Astrocyte (in vitro differentiated cells and primary cell): Measurements from ENCODE around the gene C22orf39. TPM values are rescaled to one million over a fixed set of nuclear protein-coding genes. Genes with fewer than 3 reads are reported as not detected.

ENCODE experiments used
- DNase-seq: peaks from one replicate; pipeline ENCODE4 v3.0.0-alpha.2; 2010; ENCODE audit warnings: low read depth
- FAIRE-seq: peaks from 2 replicates; lab custom pipeline; 2011; peaks lifted over from hg19 to GRCh38; lab: Jason Lieb, UNC
- H2AFZ ChIP-seq: 2 replicates; pipeline ENCODE4 v1.6.0; 2012; ENCODE audit warnings: low read depth, low read length, inconsistent platforms
- H3K27ac ChIP-seq: 2 replicates; pipeline ENCODE4 v1.5.1; 2011; ENCODE audit warnings: low read depth, low read length, inconsistent platforms
- H3K27me3 ChIP-seq: 2 replicates; pipeline ENCODE4 v1.6.0; 2011; ENCODE audit warnings: low read length, inconsistent platforms; ENCODE audit not compliant: insufficient read depth
- H3K36me3 ChIP-seq: 2 replicates; pipeline ENCODE4 v1.5.1; 2011; ENCODE audit warnings: low read length, inconsistent platforms; ENCODE audit not compliant: insufficient read depth
- H3K4me1 ChIP-seq: 2 replicates; pipeline ENCODE4 v1.5.1; 2011; ENCODE audit warnings: low read length, inconsistent platforms; ENCODE audit not compliant: insufficient read depth
- H3K4me2 ChIP-seq: 2 replicates; pipeline ENCODE4 v1.6.0; 2012; ENCODE audit warnings: low read length, inconsistent platforms
- H3K4me3 ChIP-seq: 2 replicates; pipeline ENCODE4 v1.5.1; 2011; ENCODE audit warnings: low read depth, mild to moderate bottlenecking, low read length, inconsistent platforms; ENCODE audit not compliant: insufficient read depth
- H3K79me2 ChIP-seq: 2 replicates; pipeline ENCODE4 v1.6.0; 2012; ENCODE audit warnings: mild to moderate bottlenecking, low read length, inconsistent platforms; ENCODE audit not compliant: insufficient read depth
- H3K9ac ChIP-seq: 2 replicates; pipeline ENCODE4 v1.6.0; 2012; ENCODE audit warnings: mild to moderate bottlenecking, low read length, inconsistent platforms
- H3K9me3 ChIP-seq: 2 replicates; pipeline ENCODE4 v1.5.1; 2012; ENCODE audit warnings: low read depth, mild to moderate bottlenecking, low read length, inconsistent platforms; ENCODE audit not compliant: insufficient read depth
- H4K20me1 ChIP-seq: 2 replicates; pipeline ENCODE4 v1.6.0; 2012; ENCODE audit warnings: low read length, inconsistent platforms; ENCODE audit not compliant: insufficient read depth
- H3K27ac Mint-ChIP-seq: one replicate; pipeline ENCODE4 v1.8.0; 2021; ENCODE audit warnings: mild to moderate bottlenecking, mixed read lengths; ENCODE audit not compliant: unreplicated experiment
- H3K27me3 Mint-ChIP-seq: one replicate; pipeline ENCODE4 v1.8.0; 2021; ENCODE audit warnings: low read depth, mixed read lengths; ENCODE audit not compliant: unreplicated experiment
- H3K36me3 Mint-ChIP-seq: one replicate; pipeline ENCODE4 v1.8.0; 2021; ENCODE audit warnings: low read depth, mixed read lengths; ENCODE audit not compliant: unreplicated experiment
- H3K4me1 Mint-ChIP-seq: one replicate; pipeline ENCODE4 v1.8.0; 2021; ENCODE audit warnings: low read depth, mixed read lengths; ENCODE audit not compliant: unreplicated experiment
- H3K4me3 Mint-ChIP-seq: one replicate; pipeline ENCODE4 v1.8.0; 2021; ENCODE audit warnings: mild to moderate bottlenecking, moderate library complexity, mixed read lengths; ENCODE audit not compliant: unreplicated experiment
- H3K9me3 Mint-ChIP-seq: one replicate; pipeline ENCODE4 v1.8.0; 2021; ENCODE audit warnings: mild to moderate bottlenecking, mixed read lengths; ENCODE audit not compliant: unreplicated experiment
- EZH2 ChIP-seq: IDR thresholded peaks from 2 replicates; pipeline ENCODE4 v1.6.1; 2012; ENCODE audit warnings: mild to moderate bottlenecking, low read length, inconsistent platforms; ENCODE audit not compliant: insufficient read depth
- total RNA-seq: library from RNA; stranded (reverse); gene quantifications from 2 replicates; pipeline ENCODE4 v1.2.1, GENCODE V29; 2021
- TF ChIP-seq, protein P1 (sequence below): IDR thresholded peaks from 2 replicates; pipeline ENCODE4 v1.5.1; 2011; ENCODE audit warnings: low read depth, mild to moderate bottlenecking, inconsistent platforms, low read length, moderate library complexity; ENCODE audit not compliant: insufficient read depth

Gene C22orf39
- total RNA-seq, 1 donor from 2014 or later: 14.5 TPM

DNA sequence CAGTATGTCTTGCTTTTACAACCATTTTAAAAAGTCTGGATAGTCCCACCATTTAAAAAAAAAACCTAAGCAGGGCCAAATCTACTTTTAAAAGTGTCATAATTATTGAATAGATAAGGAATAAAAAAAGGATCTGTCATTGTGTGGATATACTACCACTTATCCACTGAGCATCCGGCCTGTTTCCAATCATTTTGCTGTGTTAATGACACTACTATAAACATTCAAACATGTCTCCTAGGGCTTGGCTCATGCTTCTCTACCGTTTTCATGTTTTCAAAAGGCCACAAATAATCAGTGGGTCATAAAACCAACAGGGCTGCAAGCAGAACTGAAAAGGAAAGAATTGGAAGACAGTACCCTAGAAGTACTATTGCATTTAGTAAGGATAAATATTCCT is 12.5 kb upstream of the C22orf39 start:
- no peaks in the 10 kb centered on the region for H3K79me2 ChIP-seq
- H2AFZ ChIP-seq: no peak overlapping the region
- no peak overlapping the region for H3K27ac Mint-ChIP-seq
- TF ChIP-seq EZH2: no peak
- TF ChIP-seq, protein P1, sequence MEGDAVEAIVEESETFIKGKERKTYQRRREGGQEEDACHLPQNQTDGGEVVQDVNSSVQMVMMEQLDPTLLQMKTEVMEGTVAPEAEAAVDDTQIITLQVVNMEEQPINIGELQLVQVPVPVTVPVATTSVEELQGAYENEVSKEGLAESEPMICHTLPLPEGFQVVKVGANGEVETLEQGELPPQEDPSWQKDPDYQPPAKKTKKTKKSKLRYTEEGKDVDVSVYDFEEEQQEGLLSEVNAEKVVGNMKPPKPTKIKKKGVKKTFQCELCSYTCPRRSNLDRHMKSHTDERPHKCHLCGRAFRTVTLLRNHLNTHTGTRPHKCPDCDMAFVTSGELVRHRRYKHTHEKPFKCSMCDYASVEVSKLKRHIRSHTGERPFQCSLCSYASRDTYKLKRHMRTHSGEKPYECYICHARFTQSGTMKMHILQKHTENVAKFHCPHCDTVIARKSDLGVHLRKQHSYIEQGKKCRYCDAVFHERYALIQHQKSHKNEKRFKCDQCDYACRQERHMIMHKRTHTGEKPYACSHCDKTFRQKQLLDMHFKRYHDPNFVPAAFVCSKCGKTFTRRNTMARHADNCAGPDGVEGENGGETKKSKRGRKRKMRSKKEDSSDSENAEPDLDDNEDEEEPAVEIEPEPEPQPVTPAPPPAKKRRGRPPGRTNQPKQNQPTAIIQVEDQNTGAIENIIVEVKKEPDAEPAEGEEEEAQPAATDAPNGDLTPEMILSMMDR: no peak
- no peaks in the 10 kb centered on the region for H3K9me3 ChIP-seq
- no peak overlapping the region for H3K27ac ChIP-seq
- no peak overlapping the region for H3K4me2 ChIP-seq
- FAIRE-seq (no peak), DNase-seq (no peak)
- peaks cover 40% of the 10 kb centered on the region for H3K36me3 ChIP-seq
- peaks cover 24% of the 10 kb centered on the region for H4K20me1 ChIP-seq
- H3K36me3 Mint-ChIP-seq: peaks cover 24% of the 10 kb centered on the region
- H3K27me3 ChIP-seq: no peaks in the 10 kb centered on the region
- H3K4me1 Mint-ChIP-seq: peaks cover 11% of the 10 kb centered on the region
- no peak overlapping the region for H3K4me3 Mint-ChIP-seq
- no peak overlapping the region for H3K9ac ChIP-seq
- no peaks in the 10 kb centered on the region for H3K9me3 Mint-ChIP-seq
- peaks cover 13% of the 10 kb centered on the region for H3K4me1 ChIP-seq
- H3K27me3 Mint-ChIP-seq: no peaks in the 10 kb centered on the region
- no peak overlapping the region for H3K4me3 ChIP-seq

DNA sequence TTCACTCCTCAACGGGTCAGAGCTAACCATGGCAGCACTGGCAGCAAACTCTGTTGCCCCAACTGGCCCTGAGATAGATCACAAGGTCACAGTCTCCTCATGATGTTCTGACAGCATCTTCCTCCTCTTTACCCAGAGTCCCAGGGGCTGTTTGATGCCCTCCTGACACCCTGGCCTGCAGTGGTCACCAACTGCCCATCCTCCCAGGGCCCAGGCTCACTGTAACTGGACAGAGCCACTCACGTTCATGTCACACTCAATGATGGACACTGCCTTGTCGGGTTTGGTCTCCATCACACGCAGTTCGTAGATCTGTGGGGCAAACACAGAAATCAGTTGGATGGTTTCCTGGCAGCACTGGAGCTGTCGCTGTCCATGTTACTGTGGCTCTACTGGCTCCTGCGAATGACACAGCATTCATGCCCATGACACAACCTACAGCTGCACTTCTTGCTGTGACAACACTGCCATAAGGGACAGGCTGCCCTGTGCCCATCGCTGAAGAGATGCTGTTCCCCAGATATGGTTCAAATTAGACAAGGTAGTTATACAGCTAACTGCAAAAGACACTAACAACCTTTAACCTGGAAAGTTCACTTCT is 10.4 kb upstream of the C22orf39 start:
- peaks cover 39% of the 10 kb centered on the region for H3K36me3 Mint-ChIP-seq
- Histone ChIP-seq H3K27ac (no peak overlapping the region), H3K4me3 (no peak overlapping the region), H3K4me2 (no peak overlapping the region), H3K4me1 (peaks cover 8% of the 10 kb centered on the region), H3K36me3 (peaks cover 54% of the 10 kb centered on the region), H3K27me3 (no peaks in the 10 kb centered on the region), H3K9ac (no peak overlapping the region), H3K9me3 (no peaks in the 10 kb centered on the region), H4K20me1 (peaks cover 11% of the 10 kb centered on the region), H2AFZ (no peak overlapping the region), H3K79me2 (no peaks in the 10 kb centered on the region)
- H3K27me3 Mint-ChIP-seq: no peaks in the 10 kb centered on the region
- FAIRE-seq (no peak), DNase-seq (no peak)
- TF ChIP-seq, protein P1: no peak
- no peak for TF ChIP-seq EZH2
- H3K4me3 Mint-ChIP-seq: no peak overlapping the region
- H3K4me1 Mint-ChIP-seq: peaks cover 3% of the 10 kb centered on the region
- H3K9me3 Mint-ChIP-seq: no peaks in the 10 kb centered on the region
- no peak overlapping the region for H3K27ac Mint-ChIP-seq

- Histone ChIP-seq H3K9me3 (no peaks in the 10 kb centered on the region), H3K9ac (no peak overlapping the region)
Observed at GRCh38 chr22:19456541-19456940, 9.0 kb upstream of the C22orf39 start.

More at GRCh38 chr22:19456541-19456940, 9.0 kb upstream of the C22orf39 start:
- Mint-ChIP-seq H3K27ac (no peak overlapping the region), H3K9me3 (no peaks in the 10 kb centered on the region), H3K27me3 (no peaks in the 10 kb centered on the region), H3K4me3 (no peak overlapping the region), H3K4me1 (peaks cover 3% of the 10 kb centered on the region), H3K36me3 (peaks cover 36% of the 10 kb centered on the region)
- H3K4me2 ChIP-seq: no peak overlapping the region
- DNase-seq (no peak), FAIRE-seq (no peak)
- peaks cover 8% of the 10 kb centered on the region for H3K4me1 ChIP-seq
- H3K79me2 ChIP-seq: no peaks in the 10 kb centered on the region
- no peaks in the 10 kb centered on the region for H3K27me3 ChIP-seq
- H3K36me3 ChIP-seq: peaks cover 64% of the 10 kb centered on the region
- TF ChIP-seq, protein P1: no peak
- TF ChIP-seq EZH2: no peak
- H2AFZ ChIP-seq: no peak overlapping the region
- no peak overlapping the region for H3K27ac ChIP-seq
- peaks cover 11% of the 10 kb centered on the region for H4K20me1 ChIP-seq
- H3K4me3 ChIP-seq: no peak overlapping the region
